Thyroid gland (tissue), 4 donors: ENCODE measurements around the gene MICAL3. TPM values are rescaled to one million over a fixed set of nuclear protein-coding genes. Genes with fewer than 3 reads are reported as not detected.
A peak's percentile ranks its signal among the peaks of the same experiment; 100 is the strongest.
"Not testable (repeated sequence)": the region's sequence is repeated elsewhere in the genome, so short reads cannot be mapped to it uniquely, and the experiment has no call there.

Experiments
- DNase-seq, 2 donors: peaks; one replicate each; pipeline ENCODE4 v3.0.0-alpha.2; 2019
- H3K27ac ChIP-seq, 3 donors: fragments of 200-600 bp; sonication (generic); 1 replicate in 2 of 3; 2 replicates in 1 of 3; pipeline ENCODE4 v1.5.1; 2016 to 2019; ENCODE audit warnings: mild to moderate bottlenecking in 1 of 3, moderate library complexity in 1 of 3
- H3K27me3 ChIP-seq: fragments of 200-600 bp; sonication (generic); one replicate; pipeline ENCODE4 v1.5.1; 2019
- H3K36me3 ChIP-seq, 2 donors: fragments of 200-600 bp; sonication (generic); one replicate each; pipeline ENCODE4 v1.5.1; 2016 to 2019
- H3K4me1 ChIP-seq, 2 donors: fragments of 200-600 bp; sonication (generic); one replicate each; pipeline ENCODE4 v1.5.1; 2017 to 2019
- H3K4me3 ChIP-seq, 3 donors: fragments of 200-600 bp; sonication (generic); replicated peaks in 1 of 3; 1 replicate in 2 of 3; 2 replicates in 1 of 3; pipeline ENCODE4 v1.5.1; 2016; ENCODE audit warnings: mild to moderate bottlenecking in 1 of 3
- H3K9me3 ChIP-seq: fragments of 200-600 bp; sonication (generic); one replicate; pipeline ENCODE4 v1.5.1; 2017
- CTCF ChIP-seq, 6 experiments: fragments of 200-600 bp in 3 of 6; fragments of 450-650 bp in 3 of 6; sonication (generic) in 3 of 6; IDR thresholded peaks; one replicate each; pipeline ENCODE4 v1.5.1; 2016 to 2019; ENCODE audit warnings: antibody characterized with exemption in 6 of 6, mild to moderate bottlenecking in 2 of 6, inconsistent platforms in 1 of 6, moderate library complexity in 1 of 6
- POLR2A ChIP-seq, 2 donors: fragments of 450-650 bp; IDR thresholded peaks; one replicate each; pipeline ENCODE4 v1.6.1; 2017; ENCODE audit warnings: antibody characterized with exemption in 2 of 2, mild to moderate bottlenecking in 2 of 2, moderate library complexity in 1 of 2
- WGBS, 2 donors: methylation state at CpG; one replicate each; pipeline ENCODE4 v1.1.5; 2017; 5-methylcytosine and 5-hydroxymethylcytosine counted together
- intact Hi-C: fragments of 100-400 bp; cut with DNase I; formaldehyde crosslinking; loops from one replicate; pipeline ENCODE4 v1.15.1; 2023
- total RNA-seq, 4 donors: library from RNA; depleted of rRNA; stranded (reverse); fragments of >200 nt; gene quantifications; one replicate each; pipeline ENCODE4 v1.2.3, GENCODE V29; 2016

MICAL3 gene
- total RNA-seq, 4 donors from 2014 or later: 31.8 to 53.8 (median 43.6) TPM

DNA sequence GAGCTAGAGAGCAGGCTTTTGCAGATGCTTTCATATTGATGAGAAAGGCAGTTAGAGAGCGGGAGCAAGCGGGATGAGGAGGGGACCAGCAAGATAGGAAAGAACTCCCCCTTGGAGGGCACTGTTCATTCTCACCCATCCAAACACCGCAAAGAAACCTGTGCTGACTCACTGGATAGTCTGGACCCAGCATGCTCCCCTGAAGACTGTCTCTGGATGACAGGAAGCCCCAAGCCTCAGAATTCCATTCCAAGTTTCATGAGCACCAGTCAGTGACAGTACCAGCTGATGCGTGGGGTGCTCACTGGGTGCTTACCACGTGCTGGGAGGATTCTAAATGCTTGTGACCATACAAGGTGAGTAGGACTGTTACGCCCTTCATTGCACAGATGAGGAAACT lies 34.2 kb downstream of the MICAL3 start:
- DNase-seq: no peak
- TF ChIP-seq CTCF (IDR thresholded peaks at IDR 0.05) (no peak), POLR2A (IDR thresholded peaks at IDR 0.05) (no peak)
- H3K27ac ChIP-seq: no peak overlapping the region
- H3K4me3 ChIP-seq: no peak overlapping the region
- peaks cover 47 to 54% of the 10 kb centered on the region in 2 donors for H3K4me1 ChIP-seq
- WGBS, 2 donors: 81 to 83% methylated on average over 5 to 6 of the region's 6 CpGs
- H3K27me3 ChIP-seq: no peaks in the 10 kb centered on the region
- intact Hi-C loops: no loop called here
- no peaks in the 10 kb centered on the region for H3K9me3 ChIP-seq
- H3K36me3 ChIP-seq: no peaks in the 10 kb centered on the region

DNA sequence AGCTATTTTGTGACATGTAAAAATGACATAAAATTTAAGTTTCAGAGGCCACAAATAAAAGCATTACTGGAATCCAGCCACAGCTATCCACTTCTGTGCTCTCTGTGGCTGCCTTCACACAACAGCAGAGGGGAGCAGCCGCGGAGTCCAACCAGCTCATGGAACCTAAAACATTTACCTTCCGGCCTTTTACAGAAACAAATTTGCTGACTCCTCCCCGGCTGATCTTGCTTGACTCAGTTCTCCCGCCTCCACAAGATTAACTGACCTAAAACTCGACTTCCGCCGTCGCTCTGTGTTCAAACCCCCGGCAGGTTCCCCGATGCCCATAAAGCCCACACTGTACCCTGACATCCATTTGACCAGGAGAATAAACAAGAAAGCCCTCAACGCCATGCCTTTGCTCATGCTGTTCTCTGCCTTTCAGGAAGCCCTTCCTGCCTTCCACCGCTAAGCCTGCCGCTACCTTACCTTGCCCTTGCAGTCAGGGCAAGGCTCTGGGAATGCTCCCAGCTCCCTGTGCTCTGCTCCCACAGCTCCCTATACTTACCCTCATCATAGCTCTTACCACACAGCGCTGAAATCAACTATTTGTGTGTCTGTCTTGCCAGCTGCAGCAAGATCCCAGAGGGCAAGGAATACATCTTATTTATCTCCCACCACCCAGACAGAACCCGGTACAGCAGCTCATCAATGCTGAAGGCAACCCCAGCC lies 35.4 kb downstream of the MICAL3 start:
- peaks cover 42 to 53% of the 10 kb centered on the region in 2 donors for H3K4me1 ChIP-seq
- TF ChIP-seq CTCF (IDR thresholded peaks at IDR 0.05) (no peak), POLR2A (IDR thresholded peaks at IDR 0.05) (no peak)
- no peak overlapping the region for H3K4me3 ChIP-seq
- intact Hi-C loops: no loop called here
- no peaks in the 10 kb centered on the region for H3K9me3 ChIP-seq
- H3K27me3 ChIP-seq: no peaks in the 10 kb centered on the region
- 90 to 94% methylated on average over 16 of the region's 16 CpGs for WGBS, 2 donors
- H3K27ac ChIP-seq: peak overlapping the region in 2 of 3 donors; percentile 24 to 50
- DNase-seq: no peak
- H3K36me3 ChIP-seq: no peaks in the 10 kb centered on the region

DNA sequence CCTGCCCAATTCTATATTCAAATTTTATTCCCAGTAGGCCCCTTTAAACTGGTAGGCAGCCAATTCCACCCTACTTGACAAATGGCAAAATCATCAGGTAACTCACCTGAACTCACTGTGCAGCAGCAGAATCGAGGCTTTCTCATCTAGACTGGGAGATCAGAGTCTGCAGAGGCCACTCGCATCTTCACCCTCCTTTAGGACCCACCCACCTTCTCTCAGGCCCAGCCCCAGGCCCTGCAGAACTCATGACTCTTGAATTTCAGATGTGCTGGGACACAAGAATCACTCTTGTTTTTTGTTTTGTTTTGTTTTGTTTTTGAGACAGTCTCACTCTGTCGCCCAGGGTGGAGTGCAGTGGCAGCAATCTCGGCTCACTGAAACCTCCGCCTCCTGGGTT lies 38.8 kb downstream of the MICAL3 start:
- intact Hi-C loops: no loop called here
- DNase-seq: peak; percentile 63 to 68
- no peaks in the 10 kb centered on the region for H3K36me3 ChIP-seq
- peaks cover 19 to 44% of the 10 kb centered on the region in 2 donors for H3K4me1 ChIP-seq
- no peak overlapping the region for H3K4me3 ChIP-seq
- TF ChIP-seq POLR2A (IDR thresholded peaks at IDR 0.05) (peak in 1 of 2 donors; percentile 47), CTCF (IDR thresholded peaks at IDR 0.05) (no peak)
- H3K27me3 ChIP-seq: no peaks in the 10 kb centered on the region
- peak overlapping the region; percentile 25 to 77 (median 70) for H3K27ac ChIP-seq
- 49 to 53% methylated on average over 5 of the region's 5 CpGs for WGBS, 2 donors
- H3K9me3 ChIP-seq: no peaks in the 10 kb centered on the region

- intact Hi-C loops, H3K9me3 ChIP-seq, H3K27me3 ChIP-seq, H3K36me3 ChIP-seq, H3K4me3 ChIP-seq, DNase-seq: not testable (repeated sequence)
- H3K27ac ChIP-seq: peak overlapping the region; percentile 25 to 77 (median 70)
- peaks cover 25 to 49% of the 10 kb centered on the region in 2 donors for H3K4me1 ChIP-seq
- 49 to 55% methylated on average over 11 of the region's 11 CpGs for WGBS, 2 donors
Observed at GRCh38 chr22:17985071-17985470, 39.3 kb downstream of the MICAL3 start.

DNA sequence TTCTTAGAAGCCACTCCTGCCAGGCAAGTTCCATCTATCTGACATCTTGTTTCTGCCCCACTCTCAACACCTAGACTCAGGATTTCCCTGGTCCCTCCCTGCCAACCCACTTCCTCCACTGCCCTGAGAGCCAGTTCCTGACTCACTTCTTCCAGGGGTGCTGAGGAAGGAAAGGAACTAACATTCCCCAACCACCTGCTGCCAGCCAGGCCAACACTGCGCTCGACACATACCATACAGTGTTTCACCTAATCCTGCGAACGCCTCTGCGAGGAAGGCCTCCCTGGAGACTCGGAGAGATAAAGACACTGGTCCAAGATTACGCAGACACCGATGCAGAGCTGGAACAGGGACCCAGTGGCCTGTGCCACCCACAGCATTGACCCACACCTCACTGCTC lies 40.2 kb downstream of the MICAL3 start:
- 93 to 94% methylated on average over 8 of the region's 8 CpGs for WGBS, 2 donors
- no peak for DNase-seq
- Histone ChIP-seq H3K9me3 (no peaks in the 10 kb centered on the region), H3K4me1 (peaks cover 22 to 52% of the 10 kb centered on the region in 2 donors), H3K27ac (peak overlapping the region in 1 of 3 donors; percentile 12), H3K4me3 (no peak overlapping the region), H3K36me3 (no peaks in the 10 kb centered on the region), H3K27me3 (no peaks in the 10 kb centered on the region)
- TF ChIP-seq CTCF (IDR thresholded peaks at IDR 0.05) (no peak), POLR2A (IDR thresholded peaks at IDR 0.05) (no peak)
- intact Hi-C loops: no loop called here
